Spleen (tissue), 11 donors: ENCODE measurements around the gene PCTP. TPM values are rescaled to one million over a fixed set of nuclear protein-coding genes. Genes with fewer than 3 reads are reported as not detected.

Experiments
- DNase-seq: peaks from one replicate; pipeline ENCODE4 v3.0.0-alpha.2; 2020
- H3K27ac ChIP-seq, 8 donors: fragments of 200-600 bp; sonication (generic) in 7 of 8; 1 replicate in 4 of 8; 2 replicates in 4 of 8; pipeline versions ENCODE4 v1.5.0 to v1.8.0; 2016 to 2021; ENCODE audit warnings: inconsistent platforms in 4 of 8, mild to moderate bottlenecking in 4 of 8, moderate library complexity in 1 of 8
- H3K27me3 ChIP-seq, 7 donors: fragments of 200-600 bp; sonication (generic) in 6 of 7; replicated peaks in 1 of 7; 1 replicate in 4 of 7; 2 replicates in 3 of 7; pipeline versions ENCODE4 v1.5.0 to v1.8.0; 2016 to 2021; ENCODE audit warnings: inconsistent platforms in 3 of 7, mild to moderate bottlenecking in 1 of 7
- H3K36me3 ChIP-seq, 6 donors: fragments of 200-600 bp; sonication (generic) in 5 of 6; 1 replicate in 4 of 6; 2 replicates in 2 of 6; pipeline versions ENCODE4 v1.5.0 to v1.8.0; 2016 to 2021; ENCODE audit warnings: inconsistent platforms in 2 of 6
- H3K4me1 ChIP-seq, 6 donors: fragments of 200-600 bp; sonication (generic) in 5 of 6; 1 replicate in 3 of 6; 2 replicates in 3 of 6; pipeline versions ENCODE4 v1.5.0 to v1.8.0; 2016 to 2021; ENCODE audit warnings: inconsistent platforms in 3 of 6
- H3K4me3 ChIP-seq, 8 donors: fragments of 200-600 bp; sonication (generic) in 7 of 8; 1 replicate in 4 of 8; 2 replicates in 4 of 8; pipeline versions ENCODE4 v1.5.0 to v1.8.0; 2016 to 2021; ENCODE audit warnings: inconsistent platforms in 4 of 8, mild to moderate bottlenecking in 4 of 8, moderate library complexity in 2 of 8
- H3K9me3 ChIP-seq, 8 donors: fragments of 200-600 bp; sonication (generic) in 7 of 8; 1 replicate in 4 of 8; 2 replicates in 4 of 8; pipeline versions ENCODE4 v1.5.0 to v1.8.0; 2016 to 2021; ENCODE audit warnings: inconsistent platforms in 4 of 8
- POLR2A ChIP-seq, 3 donors: fragments of 450-650 bp; IDR thresholded peaks; one replicate each; pipeline ENCODE4 v1.5.1; 2017; ENCODE audit warnings: antibody characterized with exemption in 3 of 3, mild to moderate bottlenecking in 1 of 3
- POLR2AphosphoS5 ChIP-seq, 3 donors: sonication (generic); formaldehyde crosslinking; IDR thresholded peaks; one replicate each; pipeline ENCODE4 v1.5.1; 2017; ENCODE audit warnings: antibody characterized with exemption in 3 of 3
- WGBS, 5 donors: extraction: QIAGEN DNeasy Blood & Tissue Kit in 3 of 5; methylation state at CpG; one replicate each; pipeline versions ENCODE4 v1.1.5 to v1.1.7; 2013 to 2018; 5-methylcytosine and 5-hydroxymethylcytosine counted together
- intact Hi-C: fragments of 100-400 bp; cut with DNase I; formaldehyde crosslinking; loops from one replicate; pipeline ENCODE4 v1.15.0; 2023; ENCODE audit warnings: low total_unique reads
- polyA plus RNA-seq, 3 donors: library from polyadenylated mRNA; stranded (reverse); fragments of 200-250 nt; gene quantifications; one replicate each; pipeline ENCODE4 v1.2.1, GENCODE V29; 2013
- total RNA-seq, 7 donors: library from RNA; depleted of rRNA in 3 of 7; stranded (reverse); fragments of >200 nt in 3 of 7; fragmentation: NEBNext Ultra II Directional in 4 of 7; extraction: Animal tissue kit (Norgen Biotek cat#: 25700) in 4 of 7; gene quantifications; one replicate each; pipeline versions ENCODE4 v1.1.0 to v1.2.1, GENCODE V29; 2016 to 2021
- TF ChIP-seq, protein P1 (sequence below), 11 experiments: fragments of 200-600 bp in 7 of 11; fragments of 450-650 bp in 4 of 11; sonication (generic) in 4 of 11; IDR thresholded peaks in 8 of 11; conservative IDR thresholded peaks in 3 of 11; 1 replicate in 7 of 11; 2 replicates in 4 of 11; pipeline versions ENCODE4 v1.4.0 to v1.8.0; 2016 to 2021; ENCODE audit warnings: antibody characterized with exemption in 11 of 11, inconsistent platforms in 4 of 11, mild to moderate bottlenecking in 1 of 11
- donor health status: healthy with polysubstance abuse.
- donor health status: DM: no; HTN: no; CAD: no; lungs with moderate emphysema.
- donor health status: DM: no; HTN: no; CAD: no.
- donor health status: Bipolar disorder and iron deficiency.
- donor health status: healthy.
- donor health status: DM: no; HTN: no; CAD: no.
- donor health status: DM: yes; HTN: yes; CAD: no.

Gene PCTP
- total and polyA plus RNA-seq, 10 donors = 9.3 to 23.5 (median 18.5) TPM

DNA sequence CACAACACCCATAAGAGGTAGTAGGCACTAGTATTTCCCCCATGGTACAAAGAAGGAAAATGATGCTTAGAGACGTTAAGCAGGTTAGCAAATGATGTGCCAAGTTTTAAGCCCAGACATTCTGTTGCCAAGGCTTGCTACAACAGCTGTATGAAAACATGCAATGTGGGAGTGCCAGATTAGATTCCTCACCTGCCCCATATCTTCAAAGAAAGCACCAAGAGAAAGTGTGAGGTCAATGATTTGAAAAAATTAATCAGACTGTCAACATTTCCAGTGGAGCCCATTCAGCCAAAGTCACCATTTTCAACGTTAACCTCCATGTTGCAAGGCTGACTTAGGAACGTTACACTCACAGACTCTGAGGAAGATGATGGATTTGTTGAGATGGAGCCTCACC is 61.5 kb downstream of the PCTP start:
- no peaks in the 10 kb centered on the region for H3K9me3 ChIP-seq
- intact Hi-C loops = no loop called here
- H3K36me3 ChIP-seq = no peaks in the 10 kb centered on the region
- TF ChIP-seq POLR2AphosphoS5 (IDR thresholded peaks at IDR 0.05) (no peak), POLR2A (IDR thresholded peaks at IDR 0.05) (no peak)
- TF ChIP-seq, protein P1, sequence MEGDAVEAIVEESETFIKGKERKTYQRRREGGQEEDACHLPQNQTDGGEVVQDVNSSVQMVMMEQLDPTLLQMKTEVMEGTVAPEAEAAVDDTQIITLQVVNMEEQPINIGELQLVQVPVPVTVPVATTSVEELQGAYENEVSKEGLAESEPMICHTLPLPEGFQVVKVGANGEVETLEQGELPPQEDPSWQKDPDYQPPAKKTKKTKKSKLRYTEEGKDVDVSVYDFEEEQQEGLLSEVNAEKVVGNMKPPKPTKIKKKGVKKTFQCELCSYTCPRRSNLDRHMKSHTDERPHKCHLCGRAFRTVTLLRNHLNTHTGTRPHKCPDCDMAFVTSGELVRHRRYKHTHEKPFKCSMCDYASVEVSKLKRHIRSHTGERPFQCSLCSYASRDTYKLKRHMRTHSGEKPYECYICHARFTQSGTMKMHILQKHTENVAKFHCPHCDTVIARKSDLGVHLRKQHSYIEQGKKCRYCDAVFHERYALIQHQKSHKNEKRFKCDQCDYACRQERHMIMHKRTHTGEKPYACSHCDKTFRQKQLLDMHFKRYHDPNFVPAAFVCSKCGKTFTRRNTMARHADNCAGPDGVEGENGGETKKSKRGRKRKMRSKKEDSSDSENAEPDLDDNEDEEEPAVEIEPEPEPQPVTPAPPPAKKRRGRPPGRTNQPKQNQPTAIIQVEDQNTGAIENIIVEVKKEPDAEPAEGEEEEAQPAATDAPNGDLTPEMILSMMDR (IDR thresholded peaks at IDR 0.05 in 8 of 11, conservative IDR thresholded peaks at IDR 0.05 in 3 of 11) = no peak
- no peak overlapping the region for H3K4me3 ChIP-seq
- DNase-seq = no peak
- WGBS, 5 donors = 84 to 90% (median 87%) methylated on average over 3 of the region's 3 CpGs
- H3K27me3 ChIP-seq = no peaks in the 10 kb centered on the region
- H3K27ac ChIP-seq = no peak overlapping the region
- H3K4me1 ChIP-seq = peaks cover 0 to 7% (median 3%) of the 10 kb centered on the region in 6 donors

DNA sequence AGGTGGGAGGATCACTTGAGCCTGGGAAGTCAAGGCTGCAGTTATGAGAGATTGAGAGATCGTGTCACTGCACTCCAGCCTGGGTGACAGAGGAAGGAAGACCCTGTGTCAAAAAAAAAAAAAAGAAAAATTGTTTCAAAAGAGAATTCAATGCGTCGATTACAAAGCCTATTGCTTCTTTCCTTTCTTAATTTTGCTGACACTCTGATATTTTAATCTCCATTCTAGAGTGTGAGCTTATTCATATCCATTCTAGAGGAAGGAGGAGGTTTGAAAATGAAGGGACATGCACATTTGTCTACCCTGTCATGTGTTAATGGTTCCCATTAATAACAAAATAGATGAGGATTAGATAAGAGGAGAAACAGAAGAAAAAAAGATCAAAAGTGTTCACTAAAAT is 63.1 kb downstream of the PCTP start:
- Histone ChIP-seq H3K36me3 (no peaks in the 10 kb centered on the region), H3K4me1 (peaks cover 0 to 7% (median 3%) of the 10 kb centered on the region in 6 donors), H3K27ac (no peak overlapping the region), H3K27me3 (no peaks in the 10 kb centered on the region), H3K4me3 (no peak overlapping the region), H3K9me3 (no peaks in the 10 kb centered on the region)
- intact Hi-C loops = no loop called here
- 43 to 61% (median 53%) methylated on average over 3 of the region's 3 CpGs for WGBS, 5 donors
- no peak for TF ChIP-seq POLR2AphosphoS5 (IDR thresholded peaks at IDR 0.05)
- TF ChIP-seq, protein P1 (IDR thresholded peaks at IDR 0.05 in 8 of 11, conservative IDR thresholded peaks at IDR 0.05 in 3 of 11) = no peak
- no peak for TF ChIP-seq POLR2A (IDR thresholded peaks at IDR 0.05)
- DNase-seq = no peak

GRCh38 chr17:55814377-55814776 is 63.5 kb downstream of the PCTP start:
- H3K4me1 ChIP-seq = peaks cover 0 to 7% (median 3%) of the 10 kb centered on the region in 6 donors
- H3K4me3 ChIP-seq = no peak overlapping the region
- intact Hi-C loops = no loop called here
- peak; percentile 28 to 54 (median 53) for TF ChIP-seq POLR2AphosphoS5 (IDR thresholded peaks at IDR 0.05)
- TF ChIP-seq, protein P1 (IDR thresholded peaks at IDR 0.05 in 8 of 11, conservative IDR thresholded peaks at IDR 0.05 in 3 of 11) = no peak
- no peaks in the 10 kb centered on the region for H3K36me3 ChIP-seq
- WGBS, 5 donors = 56 to 83% (median 70%) methylated on average over 6 of the region's 6 CpGs
- H3K9me3 ChIP-seq = no peaks in the 10 kb centered on the region
- H3K27me3 ChIP-seq = no peaks in the 10 kb centered on the region
- no peak for DNase-seq
- H3K27ac ChIP-seq = no peak overlapping the region

DNA sequence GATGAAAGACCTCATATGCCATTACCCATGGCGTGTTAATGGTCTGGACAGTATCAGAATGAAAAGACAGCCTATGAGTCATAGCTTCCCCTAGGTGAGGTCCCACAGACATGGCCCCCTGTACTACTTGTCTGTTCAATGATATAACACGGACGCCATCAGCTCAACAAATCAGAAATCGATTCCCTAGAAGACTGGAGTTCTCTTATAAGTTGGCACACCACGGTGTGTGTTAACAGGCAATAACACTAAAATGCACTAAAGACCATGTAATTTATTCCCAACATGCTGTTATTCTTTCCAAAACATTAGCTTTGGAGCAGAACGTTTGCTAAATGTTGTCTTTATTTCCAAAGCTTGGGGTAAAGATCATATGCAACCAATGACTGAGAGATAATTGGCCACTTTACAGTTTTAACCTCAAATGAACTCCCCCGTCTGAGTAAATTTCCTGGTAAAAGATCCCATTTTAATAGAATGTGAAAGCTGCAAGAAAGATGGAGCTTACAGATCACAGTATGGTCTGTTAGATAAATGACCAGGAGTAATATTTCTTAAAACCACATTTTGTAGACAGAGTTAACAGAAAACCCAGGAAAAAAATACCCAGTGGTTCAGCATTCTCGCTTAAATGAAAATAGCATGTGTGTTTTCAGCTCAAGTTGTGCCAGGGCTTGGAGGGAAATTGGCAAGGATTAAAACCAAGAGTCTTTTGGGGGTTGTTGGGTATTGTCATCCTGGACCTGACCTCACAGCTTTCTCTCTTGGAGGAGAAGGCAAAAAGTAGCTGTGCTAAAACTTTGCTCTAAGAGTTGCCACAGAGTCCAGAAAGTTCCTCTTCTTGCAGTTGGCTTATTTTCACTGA is 65.9 kb downstream of the PCTP start:
- Histone ChIP-seq H3K27me3 (no peaks in the 10 kb centered on the region), H3K4me3 (no peak overlapping the region), H3K4me1 (peaks cover 0 to 7% (median 3%) of the 10 kb centered on the region in 6 donors), H3K36me3 (no peaks in the 10 kb centered on the region), H3K9me3 (peaks cover 0 to 12% (median 9%) of the 10 kb centered on the region in 8 donors), H3K27ac (no peak overlapping the region)
- no peak for DNase-seq
- intact Hi-C loops = no loop called here
- TF ChIP-seq POLR2A (IDR thresholded peaks at IDR 0.05) = no peak
- no peak for TF ChIP-seq POLR2AphosphoS5 (IDR thresholded peaks at IDR 0.05)
- TF ChIP-seq, protein P1 (IDR thresholded peaks at IDR 0.05 in 8 of 11, conservative IDR thresholded peaks at IDR 0.05 in 3 of 11) = no peak
- WGBS, 5 donors = 59 to 71% (median 65%) methylated on average over 8 of the region's 8 CpGs
